GM21515 (cell line): ENCODE data around the gene THEMIS.

Experiments
- ATAC-seq: cut with Tn5 transposase; IDR thresholded peaks from one replicate; pipeline ENCODE4 v1.9.1; 2021; ENCODE audit not compliant: unreplicated experiment

Gene THEMIS

GRCh38 chr6:127860723-127861122 lies 40.1 kb downstream of the THEMIS start:
- ATAC-seq, result no peak

- ATAC-seq, result no peak
Observed at GRCh38 chr6:127859956-127860355, 40.9 kb downstream of the THEMIS start.

- no peak for ATAC-seq
Observed at GRCh38 chr6:127858727-127859391, 42.0 kb downstream of the THEMIS start.

GRCh38 chr6:127857051-127857637 lies 43.7 kb downstream of the THEMIS start:
- no peak for ATAC-seq

- no peak for ATAC-seq
Observed at GRCh38 chr6:127855542-127856159, 45.2 kb downstream of the THEMIS start.

GRCh38 chr6:127854009-127854408 lies 46.8 kb downstream of the THEMIS start:
- ATAC-seq, result no peak

GRCh38 chr6:127851197-127851596 lies 49.7 kb downstream of the THEMIS start:
- ATAC-seq, result no peak

GRCh38 chr6:127845242-127845641 lies 55.6 kb downstream of the THEMIS start:
- ATAC-seq, result no peak

- ATAC-seq, result no peak
Observed at GRCh38 chr6:127844529-127844928, 56.3 kb downstream of the THEMIS start.

- ATAC-seq, result no peak
Observed at GRCh38 chr6:127843582-127843981, 57.3 kb downstream of the THEMIS start.

- ATAC-seq, result no peak
Observed at GRCh38 chr6:127842562-127842961, 58.3 kb downstream of the THEMIS start.

GRCh38 chr6:127841811-127842210 lies 59.0 kb downstream of the THEMIS start:
- ATAC-seq, result no peak

- no peak for ATAC-seq
Observed at GRCh38 chr6:127834136-127834535, 66.7 kb downstream of the THEMIS start.

- no peak for ATAC-seq
Observed at GRCh38 chr6:127833336-127833735, 67.5 kb downstream of the THEMIS start.

GRCh38 chr6:127832381-127832780 lies 68.5 kb downstream of the THEMIS start:
- ATAC-seq, result no peak

GRCh38 chr6:127824061-127824460 lies 76.8 kb downstream of the THEMIS start:
- ATAC-seq, result no peak

GRCh38 chr6:127821431-127821830 lies 79.4 kb downstream of the THEMIS start:
- ATAC-seq, result no peak

GRCh38 chr6:127818149-127818548 lies 82.7 kb downstream of the THEMIS start:
- ATAC-seq, result no peak

- no peak for ATAC-seq
Observed at GRCh38 chr6:127816643-127817042, 84.2 kb downstream of the THEMIS start.

GRCh38 chr6:127813699-127814027 lies 87.2 kb downstream of the THEMIS start:
- ATAC-seq, result no peak

GRCh38 chr6:127812985-127813698 lies 87.7 kb downstream of the THEMIS start:
- ATAC-seq, result no peak
